ENCODE results near the gene PAFAH1B1.
A peak's percentile ranks its signal among the peaks of the same experiment; 100 is the strongest.
"Not testable (repeated sequence)": the region's sequence is repeated elsewhere in the genome, so short reads cannot be mapped to it uniquely, and the experiment has no call there.

The PAFAH1B1 gene

DNA sequence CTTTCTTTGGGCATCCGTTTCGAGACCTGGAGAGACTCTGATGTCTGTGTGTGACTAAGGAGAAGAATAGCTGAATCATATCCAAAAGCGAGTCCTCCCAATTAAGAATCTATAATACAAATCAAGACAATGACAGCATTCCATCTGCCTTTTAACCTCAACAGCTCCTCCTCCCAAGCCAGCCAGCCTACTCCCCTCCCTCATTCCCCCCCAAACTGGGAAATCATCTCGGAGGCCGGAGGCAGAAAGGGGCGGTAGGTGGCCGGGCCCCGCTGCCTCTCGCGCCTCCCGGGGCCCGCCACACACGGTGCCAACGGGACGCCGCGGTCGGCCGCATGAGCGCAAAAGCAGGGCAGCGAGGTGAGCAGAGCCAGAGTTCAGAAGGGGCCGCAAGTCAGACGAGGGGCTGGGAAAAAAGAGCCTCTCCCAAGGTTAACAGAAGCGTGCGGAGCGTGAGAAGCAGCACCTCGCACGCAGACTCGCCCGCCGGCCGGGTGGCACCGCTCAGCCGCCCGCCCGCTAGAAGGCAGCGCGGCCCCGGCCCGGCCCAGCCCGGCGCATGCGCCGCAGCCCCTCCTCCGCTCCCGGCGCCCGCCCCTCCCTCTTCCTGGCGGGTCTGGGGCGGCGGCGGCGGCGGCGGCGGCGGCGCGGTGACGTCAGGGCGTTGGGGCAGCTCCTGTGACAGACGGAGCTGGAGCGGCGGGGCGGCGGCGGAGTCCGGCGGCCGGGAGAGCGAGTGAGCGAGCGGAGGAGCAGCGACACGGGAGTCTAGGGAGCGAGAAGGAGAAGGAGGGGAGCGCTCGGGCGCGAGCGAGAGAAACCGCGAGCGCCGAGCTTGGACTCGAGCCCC lies at the start of gene PAFAH1B1:
PAFAH1B1 (plus strand) TSS at position 684 of the 850 bp plus-strand sequence. CDS start 44,635 bp downstream, outside the sequence.
- DNase-seq, result peak; percentile 87

- DNase-seq, result no peak
Observed at GRCh38 chr17:2545393-2545792, 48.1 kb upstream of the PAFAH1B1 start.

GRCh38 chr17:2547176-2547575 lies 46.3 kb upstream of the PAFAH1B1 start:
- no peak for DNase-seq

DNA sequence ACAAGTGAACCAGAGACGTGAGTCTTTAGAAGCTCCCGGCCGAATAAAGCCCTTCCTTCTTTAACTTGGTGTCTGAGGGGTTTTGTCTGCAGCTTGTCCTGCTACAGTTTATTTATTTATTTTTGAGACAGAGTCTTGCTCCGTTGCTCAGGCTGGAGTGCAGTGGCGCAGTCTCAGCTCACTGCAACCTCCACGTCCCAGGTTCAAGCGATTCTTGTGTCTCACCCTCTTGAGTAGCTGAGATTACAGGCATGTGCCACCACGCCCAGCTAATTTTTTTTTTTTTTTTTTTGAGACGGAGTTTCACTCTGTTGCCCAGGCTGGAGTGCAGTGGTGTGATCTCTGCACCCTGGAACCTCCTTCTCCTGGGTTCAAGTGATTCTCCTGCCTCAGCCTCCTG lies 45.4 kb upstream of the PAFAH1B1 start:
- DNase-seq, result not testable (repeated sequence)

DNA sequence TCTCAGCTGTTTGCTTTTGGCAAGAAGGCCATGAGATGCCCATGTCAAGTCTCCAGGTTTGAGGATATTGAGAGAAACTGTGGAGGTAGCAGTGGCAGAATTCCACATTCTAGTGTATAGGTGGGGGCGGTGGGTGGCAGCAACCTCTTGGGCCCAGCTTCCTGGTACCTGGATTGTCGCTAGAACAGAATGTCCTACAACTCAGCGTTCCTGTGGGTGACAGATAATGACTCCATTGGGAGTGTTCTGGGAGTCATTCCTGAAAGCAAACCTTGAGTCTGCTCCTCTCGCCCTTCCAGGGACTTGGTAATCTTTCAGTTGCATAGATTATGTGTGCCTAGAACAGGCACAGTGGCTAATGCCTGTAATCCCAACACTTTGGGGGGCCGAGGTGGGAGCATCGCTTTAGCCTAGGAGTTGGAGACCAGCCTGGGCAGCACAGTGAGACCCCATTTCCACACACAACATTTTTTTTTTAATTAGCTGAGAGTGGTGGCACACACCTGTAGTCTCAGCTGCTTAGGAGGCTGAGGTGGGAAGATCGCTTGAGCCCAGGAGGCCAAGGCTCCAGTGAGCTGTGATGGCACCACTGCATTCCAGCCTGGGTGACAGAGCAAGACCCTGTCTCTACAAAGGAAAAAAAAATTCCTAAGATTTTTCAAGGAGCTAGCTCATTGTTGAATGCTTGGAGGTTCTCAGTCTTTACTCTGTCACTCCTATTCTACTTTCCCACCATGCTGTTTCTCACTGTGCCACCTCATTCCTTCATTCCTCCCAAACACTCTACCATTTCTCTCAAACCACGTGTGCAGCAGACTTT lies 43.9 kb upstream of the PAFAH1B1 start:
- DNase-seq, result no peak

DNA sequence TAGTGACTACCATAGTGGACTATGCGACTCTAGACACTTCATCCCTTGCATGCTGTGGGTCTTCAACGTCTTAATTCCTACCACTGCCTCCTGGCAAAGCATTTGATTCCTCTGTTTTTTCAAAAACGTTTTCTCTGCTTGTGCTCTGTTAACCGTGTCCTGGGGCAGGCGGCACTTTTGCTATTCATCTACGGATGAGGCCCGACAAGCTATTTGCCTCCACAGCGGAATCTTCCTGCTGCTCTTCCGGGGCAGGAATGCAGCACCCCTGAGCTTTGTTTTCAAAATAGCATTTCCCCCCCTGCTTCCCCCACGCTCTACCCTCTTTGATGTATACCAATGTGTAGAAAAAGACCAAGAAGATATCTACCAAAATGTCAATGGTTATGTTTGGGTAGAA lies 42.0 kb upstream of the PAFAH1B1 start:
- no peak for DNase-seq

GRCh38 chr17:2551928-2552327 lies 41.5 kb upstream of the PAFAH1B1 start:
- DNase-seq, result no peak

GRCh38 chr17:2560658-2561057 lies 32.8 kb upstream of the PAFAH1B1 start:
- no peak for DNase-seq

GRCh38 chr17:2562162-2562858 lies 31.1 kb upstream of the PAFAH1B1 start:
- no peak for DNase-seq

DNA sequence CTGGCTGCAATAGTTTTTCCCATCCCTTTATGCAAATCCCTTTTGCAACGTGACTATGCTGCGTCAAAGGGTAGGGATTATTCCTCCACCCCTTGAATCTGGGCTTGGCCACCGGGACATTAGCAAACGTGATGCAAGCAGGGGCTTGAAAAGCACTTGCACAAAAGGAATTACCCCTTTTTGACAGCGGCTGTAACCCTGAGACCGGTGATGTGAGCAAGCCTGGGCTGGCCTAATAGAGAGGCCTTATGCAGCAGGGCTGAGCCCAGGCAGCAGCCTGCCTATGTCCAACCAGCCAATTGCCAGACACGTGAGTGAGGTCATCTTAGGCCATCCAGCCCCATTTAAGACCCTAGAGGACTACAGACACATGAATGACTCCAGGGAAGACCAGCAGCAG lies 30.4 kb upstream of the PAFAH1B1 start:
- no peak for DNase-seq

DNA sequence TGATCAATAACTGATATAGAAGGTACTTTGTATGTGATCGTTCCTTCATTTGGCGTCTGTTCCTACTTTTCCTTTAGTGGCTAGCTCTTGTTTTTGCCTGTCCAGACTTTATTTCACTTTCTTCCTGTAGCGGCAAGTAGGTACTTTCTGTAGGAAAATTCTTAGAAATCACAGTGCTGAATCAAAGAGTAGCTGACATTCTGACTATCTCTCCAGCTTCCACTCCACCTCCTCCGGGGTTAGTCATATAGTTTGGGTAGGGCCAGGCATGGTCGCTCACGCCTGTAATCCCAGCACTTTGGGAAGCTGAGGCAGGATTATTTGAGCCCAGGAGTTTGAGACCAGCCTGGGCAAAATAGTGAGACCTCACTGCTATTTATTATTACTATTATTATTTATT lies 29.9 kb upstream of the PAFAH1B1 start:
- DNase-seq, result no peak

DNA sequence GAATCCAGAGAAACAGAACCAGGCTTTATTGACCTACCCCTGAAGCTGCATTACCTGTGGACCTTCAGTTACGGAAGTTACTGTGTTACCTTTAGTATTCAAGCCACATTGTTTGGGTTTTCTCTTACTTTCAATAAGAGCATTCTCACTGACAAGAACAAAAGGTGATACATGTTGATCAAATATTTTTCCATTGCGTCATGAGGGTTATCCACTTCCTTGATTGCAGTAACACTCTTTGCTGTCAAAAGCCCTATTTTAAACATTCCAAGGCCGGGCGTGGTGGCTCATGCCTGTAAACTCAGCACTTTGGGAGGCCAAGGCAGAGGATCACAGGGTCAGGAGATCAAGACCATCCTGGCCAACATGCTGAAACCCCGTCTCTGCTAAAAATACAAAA lies 28.6 kb upstream of the PAFAH1B1 start:
- DNase-seq, result no peak

- no peak for DNase-seq
Observed at GRCh38 chr17:2566056-2566455, 27.4 kb upstream of the PAFAH1B1 start.

DNA sequence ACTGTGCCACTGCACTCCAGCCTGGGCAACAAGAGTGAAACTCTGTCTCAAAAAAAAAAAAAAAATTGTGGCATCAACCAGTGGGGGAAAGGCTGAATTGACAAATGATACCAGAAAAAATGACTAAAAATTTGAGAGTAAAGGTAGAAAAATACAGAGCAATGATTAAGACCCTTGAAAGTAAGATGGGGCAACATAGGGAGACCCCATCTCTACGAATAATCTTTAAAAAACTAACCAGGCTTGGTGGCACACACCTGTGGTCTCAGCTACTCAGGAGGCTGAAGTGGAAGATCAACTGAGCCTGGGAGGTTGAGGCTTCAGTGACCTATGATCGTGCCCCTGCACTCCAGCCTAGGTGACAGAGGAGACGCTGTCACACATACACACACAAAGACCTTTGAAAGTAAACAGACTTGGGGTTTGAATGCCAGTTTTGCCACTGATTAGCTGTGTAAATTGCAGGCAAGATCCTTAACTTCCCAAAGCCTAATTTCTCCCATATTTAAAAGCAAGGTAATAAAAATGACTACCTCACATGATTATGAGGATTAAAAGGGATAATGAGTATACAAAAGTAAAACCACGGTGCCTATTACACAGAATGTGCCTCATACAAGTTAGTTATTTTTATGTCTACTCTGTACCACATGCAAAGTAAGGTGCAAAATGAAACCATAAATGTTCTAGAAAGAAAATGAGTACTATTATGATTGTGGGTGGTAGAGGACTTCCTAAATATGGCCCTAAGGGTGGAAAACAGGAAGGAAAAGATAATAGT lies 21.7 kb upstream of the PAFAH1B1 start:
- DNase-seq, result no peak

DNA sequence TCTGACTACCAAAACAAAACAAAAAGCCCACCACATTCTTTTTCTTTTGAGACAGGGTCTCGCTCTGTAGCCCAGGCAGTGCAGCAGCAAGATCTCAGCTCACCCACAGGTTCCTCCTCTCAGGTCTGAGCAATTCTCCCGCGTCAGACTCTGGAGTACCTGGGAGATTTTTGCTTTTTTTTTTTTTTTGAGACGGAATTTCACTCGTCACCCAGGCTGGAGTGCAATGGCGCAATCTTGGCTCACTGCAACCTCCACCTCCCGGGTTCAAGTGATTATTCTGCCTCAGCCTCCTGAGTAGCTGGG lies 21.2 kb upstream of the PAFAH1B1 start:
- not testable (repeated sequence) for DNase-seq

GRCh38 chr17:2580151-2580550 lies 13.3 kb upstream of the PAFAH1B1 start:
- DNase-seq, result no peak

DNA sequence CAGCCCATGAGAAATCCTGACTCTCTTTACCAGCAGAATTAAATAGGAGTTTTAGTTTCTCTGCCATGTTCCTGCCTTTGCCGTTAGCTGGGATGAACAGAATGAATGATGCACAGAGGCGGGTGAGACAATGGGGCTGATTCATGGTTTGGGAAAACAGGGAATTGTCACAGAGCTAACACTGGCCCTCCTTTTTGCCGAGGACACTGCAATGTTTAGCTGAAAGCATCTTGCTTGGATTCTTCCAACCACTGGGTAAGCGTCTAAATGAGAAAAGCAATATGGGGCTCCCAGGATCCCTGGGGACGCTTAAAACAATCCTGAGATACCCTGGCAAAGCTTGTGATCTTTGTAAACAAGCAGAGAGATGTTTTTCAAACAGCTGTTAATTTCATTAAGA lies 12.8 kb upstream of the PAFAH1B1 start:
- no peak for DNase-seq

DNA sequence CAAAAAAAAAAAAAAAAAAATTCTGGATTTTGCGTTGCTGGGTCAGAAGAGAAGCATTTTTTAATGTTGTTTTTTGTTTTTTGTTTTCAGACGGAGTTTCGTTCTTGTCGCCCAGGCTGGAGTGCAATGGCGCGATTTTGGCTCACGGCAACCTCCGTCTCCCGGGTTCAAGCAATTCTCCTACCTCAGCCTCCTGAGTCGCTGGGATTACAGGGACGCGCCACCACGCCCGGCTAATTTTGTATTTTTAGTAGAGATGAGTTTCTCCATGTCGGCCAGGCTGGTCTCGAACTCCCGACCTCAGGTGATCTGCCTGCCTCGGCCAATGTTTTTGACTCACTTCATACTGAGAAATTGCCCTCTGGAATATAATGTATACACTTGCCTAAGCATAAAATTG lies 11.0 kb upstream of the PAFAH1B1 start:
- no peak for DNase-seq

DNA sequence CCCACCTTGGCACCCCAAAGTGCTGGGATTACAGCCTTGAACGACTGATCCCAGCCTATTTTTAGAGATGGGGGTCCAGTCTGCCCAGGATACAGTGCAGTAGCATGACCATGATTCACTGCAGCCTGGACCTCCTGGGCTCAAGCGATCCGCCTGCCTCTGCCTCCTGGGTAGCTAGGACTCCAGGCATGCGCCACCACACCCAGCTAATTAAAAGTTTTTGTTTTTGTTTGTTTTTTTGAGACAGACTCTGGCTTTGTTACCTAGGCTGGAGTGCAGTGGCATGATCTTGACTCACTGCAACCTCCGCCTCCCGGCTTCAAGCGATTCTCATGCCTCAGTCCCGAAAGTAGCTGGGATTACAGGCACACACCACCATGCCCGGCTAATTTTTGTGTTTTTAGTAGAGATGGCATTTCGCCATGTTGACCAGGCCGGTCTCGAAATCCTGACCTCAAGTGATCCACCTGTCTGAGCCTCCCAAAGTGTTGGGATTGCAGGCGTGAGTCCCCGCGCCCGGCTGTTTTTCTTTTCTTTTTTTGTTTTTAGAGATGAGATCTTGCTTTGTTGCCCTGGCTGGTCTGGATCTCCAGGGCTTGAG lies 2.3 kb upstream of the PAFAH1B1 start:
- no peak for DNase-seq

GRCh38 chr17:2593821-2594721 lies 617 bp downstream of the PAFAH1B1 start:
- peak; percentile 74 for DNase-seq

Measured in T1000 (cell line).